ENCODE data around the gene FOCAD.
"Not testable (repeated sequence)": the region's sequence is repeated elsewhere in the genome, so short reads cannot be mapped to it uniquely, and the experiment has no call there.

FOCAD gene

GRCh38 chr9:20944507-20944906, 260.4 kb downstream of the FOCAD start:
- no peaks in the 10 kb centered on the region for H3K36me3 ChIP-seq (ENCODE audit: control insufficient read depth, insufficient read depth, low read length)
- H3K4me3 ChIP-seq (ENCODE audit: insufficient read depth, low read depth, low read length), result no peak overlapping the region
- WGBS, 2 experiments, result 92 to 96% methylated on average over 10 of the region's 10 CpGs
- no peaks in the 10 kb centered on the region for H3K4me1 ChIP-seq (ENCODE audit: control insufficient read depth, insufficient read depth, low read length)
- H3K9me3 ChIP-seq (ENCODE audit: control insufficient read depth, low read length), result no peaks in the 10 kb centered on the region
- H3K27ac ChIP-seq (ENCODE audit: insufficient read depth, low read depth, low read length, poor library complexity, severe bottlenecking), result no peak overlapping the region
- H3K27me3 ChIP-seq (ENCODE audit: control insufficient read depth, insufficient read depth, low read length, poor library complexity, severe bottlenecking), result no peaks in the 10 kb centered on the region

- no peaks in the 10 kb centered on the region for H3K27me3 ChIP-seq (ENCODE audit: control insufficient read depth, insufficient read depth, low read length, poor library complexity, severe bottlenecking)
- no peaks in the 10 kb centered on the region for H3K9me3 ChIP-seq (ENCODE audit: control insufficient read depth, low read length)
- no peaks in the 10 kb centered on the region for H3K36me3 ChIP-seq (ENCODE audit: control insufficient read depth, insufficient read depth, low read length)
- no peaks in the 10 kb centered on the region for H3K4me1 ChIP-seq (ENCODE audit: control insufficient read depth, insufficient read depth, low read length)
- 62 to 80% methylated on average over 2 to 3 of the region's 3 CpGs for WGBS, 2 experiments
- peak overlapping the region; percentile 38 for H3K27ac ChIP-seq (ENCODE audit: insufficient read depth, low read depth, low read length, poor library complexity, severe bottlenecking)
- no peak overlapping the region for H3K4me3 ChIP-seq (ENCODE audit: insufficient read depth, low read depth, low read length)
Measured at GRCh38 chr9:20945269-20945668, 261.2 kb downstream of the FOCAD start.

- no peak overlapping the region for H3K4me3 ChIP-seq (ENCODE audit: insufficient read depth, low read depth, low read length)
- no peaks in the 10 kb centered on the region for H3K4me1 ChIP-seq (ENCODE audit: control insufficient read depth, insufficient read depth, low read length)
- H3K36me3 ChIP-seq (ENCODE audit: control insufficient read depth, insufficient read depth, low read length), result no peaks in the 10 kb centered on the region
- H3K27ac ChIP-seq (ENCODE audit: insufficient read depth, low read depth, low read length, poor library complexity, severe bottlenecking), result no peak overlapping the region
- WGBS, 2 experiments, result 91 to 93% methylated on average over 2 of the region's 2 CpGs
- no peaks in the 10 kb centered on the region for H3K27me3 ChIP-seq (ENCODE audit: control insufficient read depth, insufficient read depth, low read length, poor library complexity, severe bottlenecking)
- H3K9me3 ChIP-seq (ENCODE audit: control insufficient read depth, low read length), result no peaks in the 10 kb centered on the region
Measured at GRCh38 chr9:20945856-20946255, 261.8 kb downstream of the FOCAD start.

- Histone ChIP-seq H3K4me3 (ENCODE audit: insufficient read depth, low read depth, low read length) (no peak overlapping the region), H3K27ac (ENCODE audit: insufficient read depth, low read depth, low read length, poor library complexity, severe bottlenecking) (no peak overlapping the region), H3K9me3 (ENCODE audit: control insufficient read depth, low read length) (no peaks in the 10 kb centered on the region), H3K4me1 (ENCODE audit: control insufficient read depth, insufficient read depth, low read length) (no peaks in the 10 kb centered on the region), H3K36me3 (ENCODE audit: control insufficient read depth, insufficient read depth, low read length) (no peaks in the 10 kb centered on the region), H3K27me3 (ENCODE audit: control insufficient read depth, insufficient read depth, low read length, poor library complexity, severe bottlenecking) (no peaks in the 10 kb centered on the region)
- WGBS, 2 experiments, result 60 to 63% methylated on average over 4 of the region's 4 CpGs
Measured at GRCh38 chr9:20948703-20949102, 264.6 kb downstream of the FOCAD start.

- Histone ChIP-seq H3K4me3 (ENCODE audit: insufficient read depth, low read depth, low read length) (no peak overlapping the region), H3K9me3 (ENCODE audit: control insufficient read depth, low read length) (no peaks in the 10 kb centered on the region), H3K4me1 (ENCODE audit: control insufficient read depth, insufficient read depth, low read length) (no peaks in the 10 kb centered on the region), H3K27me3 (ENCODE audit: control insufficient read depth, insufficient read depth, low read length, poor library complexity, severe bottlenecking) (no peaks in the 10 kb centered on the region), H3K27ac (ENCODE audit: insufficient read depth, low read depth, low read length, poor library complexity, severe bottlenecking) (no peak overlapping the region), H3K36me3 (ENCODE audit: control insufficient read depth, insufficient read depth, low read length) (no peaks in the 10 kb centered on the region)
- 98 to 100% methylated on average over 2 of the region's 2 CpGs for WGBS, 2 experiments
Measured at GRCh38 chr9:20950707-20951106, 266.6 kb downstream of the FOCAD start.

GRCh38 chr9:20962536-20963225, 278.6 kb downstream of the FOCAD start:
- no peaks in the 10 kb centered on the region for H3K9me3 ChIP-seq (ENCODE audit: control insufficient read depth, low read length)
- no peaks in the 10 kb centered on the region for H3K36me3 ChIP-seq (ENCODE audit: control insufficient read depth, insufficient read depth, low read length)
- 96 to 99% methylated on average over 3 of the region's 4 CpGs for WGBS, 2 experiments
- H3K27ac ChIP-seq (ENCODE audit: insufficient read depth, low read depth, low read length, poor library complexity, severe bottlenecking), result no peak overlapping the region
- no peak overlapping the region for H3K4me3 ChIP-seq (ENCODE audit: insufficient read depth, low read depth, low read length)
- no peaks in the 10 kb centered on the region for H3K27me3 ChIP-seq (ENCODE audit: control insufficient read depth, insufficient read depth, low read length, poor library complexity, severe bottlenecking)
- H3K4me1 ChIP-seq (ENCODE audit: control insufficient read depth, insufficient read depth, low read length), result no peaks in the 10 kb centered on the region

GRCh38 chr9:20972684-20973083, 288.6 kb downstream of the FOCAD start:
- Histone ChIP-seq H3K27me3 (ENCODE audit: control insufficient read depth, insufficient read depth, low read length, poor library complexity, severe bottlenecking) (no peaks in the 10 kb centered on the region), H3K36me3 (ENCODE audit: control insufficient read depth, insufficient read depth, low read length) (no peaks in the 10 kb centered on the region), H3K4me3 (ENCODE audit: insufficient read depth, low read depth, low read length) (no peak overlapping the region), H3K4me1 (ENCODE audit: control insufficient read depth, insufficient read depth, low read length) (no peaks in the 10 kb centered on the region), H3K9me3 (ENCODE audit: control insufficient read depth, low read length) (no peaks in the 10 kb centered on the region), H3K27ac (ENCODE audit: insufficient read depth, low read depth, low read length, poor library complexity, severe bottlenecking) (no peak overlapping the region)
- WGBS, 2 experiments, result 95 to 96% methylated on average over 1 of the region's 1 CpG

DNA sequence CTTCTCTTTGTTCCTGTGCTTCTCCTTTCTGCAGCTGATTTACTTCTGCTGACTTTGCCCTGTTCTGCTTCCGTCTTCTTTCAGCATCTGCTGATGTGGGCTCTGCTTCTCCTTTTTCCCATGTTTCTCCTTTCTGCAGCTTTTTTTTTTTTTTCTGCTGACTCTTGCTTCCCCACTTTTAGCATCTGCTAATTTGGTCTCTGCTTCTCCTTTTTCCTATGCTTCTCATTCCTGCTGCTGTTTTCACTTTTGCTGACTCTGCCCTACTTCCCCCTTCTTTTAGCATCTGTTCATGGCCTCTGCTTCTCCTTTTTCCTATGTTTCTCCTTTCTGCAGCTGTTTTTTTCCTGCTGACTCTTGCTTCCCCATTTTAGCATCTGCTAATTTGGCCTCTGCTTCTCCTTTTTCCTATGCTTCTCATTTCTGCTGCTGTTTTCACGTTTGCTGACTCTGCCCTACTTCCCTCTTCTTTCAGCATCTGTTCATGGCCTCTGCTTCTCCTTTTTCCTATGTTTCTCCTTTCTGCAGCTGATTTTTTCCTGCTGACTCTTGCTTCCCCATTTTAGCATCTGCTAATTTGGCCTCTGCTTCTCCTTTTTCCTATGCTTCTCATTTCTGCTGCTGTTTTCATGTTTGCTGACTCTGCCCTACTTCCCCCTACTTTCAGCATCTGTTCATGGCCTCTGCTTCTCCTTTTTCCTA, 289.3 kb downstream of the FOCAD start:
- H3K9me3 ChIP-seq (ENCODE audit: control insufficient read depth, low read length); H3K4me1 ChIP-seq (ENCODE audit: control insufficient read depth, insufficient read depth, low read length); H3K27ac ChIP-seq (ENCODE audit: insufficient read depth, low read depth, low read length, poor library complexity, severe bottlenecking); H3K27me3 ChIP-seq (ENCODE audit: control insufficient read depth, insufficient read depth, low read length, poor library complexity, severe bottlenecking); H3K4me3 ChIP-seq (ENCODE audit: insufficient read depth, low read depth, low read length); H3K36me3 ChIP-seq (ENCODE audit: control insufficient read depth, insufficient read depth, low read length): not testable (repeated sequence)
- 91 to 93% methylated on average over 2 of the region's 2 CpGs for WGBS, 2 experiments

- H3K36me3 ChIP-seq (ENCODE audit: control insufficient read depth, insufficient read depth, low read length); H3K27ac ChIP-seq (ENCODE audit: insufficient read depth, low read depth, low read length, poor library complexity, severe bottlenecking); H3K4me3 ChIP-seq (ENCODE audit: insufficient read depth, low read depth, low read length); H3K9me3 ChIP-seq (ENCODE audit: control insufficient read depth, low read length); H3K4me1 ChIP-seq (ENCODE audit: control insufficient read depth, insufficient read depth, low read length); H3K27me3 ChIP-seq (ENCODE audit: control insufficient read depth, insufficient read depth, low read length, poor library complexity, severe bottlenecking): not testable (repeated sequence)
- 83 to 90% methylated on average over 2 of the region's 2 CpGs for WGBS, 2 experiments
Measured at GRCh38 chr9:20974191-20974938, 290.3 kb downstream of the FOCAD start.

DNA sequence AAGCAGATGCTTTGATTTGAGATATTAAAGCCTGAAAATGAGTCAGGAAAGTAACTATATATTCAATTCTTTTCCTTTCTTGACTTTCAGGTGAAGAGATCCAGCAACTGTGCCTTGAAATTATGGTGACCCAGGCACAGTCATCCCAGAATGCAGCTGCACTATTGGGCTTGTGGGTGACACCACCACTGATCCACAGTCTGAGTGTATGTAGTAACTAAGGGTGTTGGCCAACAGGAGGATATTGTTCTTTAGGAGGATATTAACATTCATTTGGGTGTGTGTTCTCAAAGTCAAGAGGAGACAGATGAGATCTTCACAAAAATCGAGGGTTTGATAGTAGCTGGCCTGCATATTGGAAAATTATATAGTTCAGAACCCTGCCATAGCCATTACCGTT, 294.2 kb downstream of the FOCAD start:
- no peaks in the 10 kb centered on the region for H3K4me1 ChIP-seq (ENCODE audit: control insufficient read depth, insufficient read depth, low read length)
- 98 to 100% methylated on average over 1 to 2 of the region's 2 CpGs for whole genome bisulfite sequencing, 2 experiments
- no peaks in the 10 kb centered on the region for H3K9me3 ChIP-seq (ENCODE audit: control insufficient read depth, low read length)
- no peak overlapping the region for H3K4me3 ChIP-seq (ENCODE audit: insufficient read depth, low read depth, low read length)
- H3K27ac ChIP-seq (ENCODE audit: insufficient read depth, low read depth, low read length, poor library complexity, severe bottlenecking), result no peak overlapping the region
- no peaks in the 10 kb centered on the region for H3K27me3 ChIP-seq (ENCODE audit: control insufficient read depth, insufficient read depth, low read length, poor library complexity, severe bottlenecking)
- H3K36me3 ChIP-seq (ENCODE audit: control insufficient read depth, insufficient read depth, low read length), result no peaks in the 10 kb centered on the region

All from ectodermal cell (in vitro differentiated cells).